Memory B cell (primary cell): Measurements from ENCODE around the gene SERPINA3.
"Not testable (repeated sequence)": the region's sequence is repeated elsewhere in the genome, so short reads cannot be mapped to it uniquely, and the experiment has no call there.

Source experiments
- ATAC-seq: fragments of 150-1000 bp; cut with Tn5 transposase; 2 replicates; pipeline ENCODE4 v1.10.0; 2021; ENCODE audit warnings: low read depth, mild to moderate bottlenecking, moderate library complexity
- DNase-seq, 2 donors: peaks; one replicate each; pipeline ENCODE4 v3.0.0; 2022; ENCODE audit warnings: low spot score in 2 of 2
- H3K27ac Mint-ChIP-seq: one replicate; pipeline ENCODE4 v1.8.0; 2022; ENCODE audit warnings: mild to moderate bottlenecking, moderate library complexity, mixed read lengths
- H3K27me3 Mint-ChIP-seq: one replicate; pipeline ENCODE4 v1.8.0; 2022; ENCODE audit warnings: mixed read lengths
- H3K36me3 Mint-ChIP-seq: one replicate; pipeline ENCODE4 v1.8.0; 2022; ENCODE audit warnings: mild to moderate bottlenecking, mixed read lengths
- H3K4me1 Mint-ChIP-seq: one replicate; pipeline ENCODE4 v1.8.0; 2022; ENCODE audit warnings: mixed read lengths
- H3K4me3 Mint-ChIP-seq: one replicate; pipeline ENCODE4 v1.8.0; 2022; ENCODE audit warnings: mild to moderate bottlenecking, moderate library complexity, mixed read lengths
- H3K9me3 Mint-ChIP-seq: one replicate; pipeline ENCODE4 v1.8.0; 2022; ENCODE audit warnings: mixed read lengths

The SERPINA3 gene

DNA sequence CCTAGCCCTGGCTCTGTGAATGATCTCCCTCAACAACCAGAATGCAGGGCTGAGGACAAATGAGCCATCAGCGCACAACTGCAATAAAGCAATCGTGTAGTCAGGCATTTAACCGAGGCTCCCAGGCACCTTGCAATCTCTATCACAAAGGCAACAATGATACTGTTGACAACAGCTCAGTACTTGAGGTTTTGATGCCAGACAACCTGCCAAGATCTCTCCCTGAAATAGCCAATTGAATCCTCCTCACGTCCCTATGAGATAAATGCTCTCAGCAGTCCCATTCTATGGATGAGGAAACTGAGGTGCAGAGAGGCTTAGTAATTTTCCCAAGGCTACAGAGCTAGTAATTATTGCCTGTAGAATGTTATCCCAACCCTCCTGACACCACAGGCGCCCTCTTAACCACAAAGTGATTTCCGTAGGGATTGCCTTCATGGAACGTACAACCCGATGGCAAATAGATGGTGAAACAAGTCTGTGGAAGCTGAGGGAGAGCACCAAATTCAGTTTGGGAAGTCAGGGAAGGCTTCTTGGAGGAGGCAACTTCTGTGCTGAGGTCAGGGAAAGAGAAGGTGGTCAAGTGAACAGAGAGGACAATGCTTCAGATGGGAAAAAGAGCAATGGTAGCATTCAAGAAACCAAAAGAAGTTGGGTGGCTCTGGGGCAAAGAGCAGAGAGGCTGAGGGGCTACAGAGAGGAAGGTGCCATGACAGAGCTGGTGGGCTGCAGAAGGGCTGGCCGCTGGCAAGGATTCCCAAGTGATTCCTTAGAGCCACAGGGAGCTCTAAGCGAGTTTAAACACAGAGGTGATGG is 12.6 kb downstream of the SERPINA3 start:
- Mint-ChIP-seq H3K9me3 (peaks cover 2% of the 10 kb centered on the region), H3K4me3 (no peak overlapping the region), H3K36me3 (no peaks in the 10 kb centered on the region), H3K27me3 (no peaks in the 10 kb centered on the region), H3K27ac (no peak overlapping the region), H3K4me1 (no peaks in the 10 kb centered on the region)
- ATAC-seq: no peak
- no peak for DNase-seq

DNA sequence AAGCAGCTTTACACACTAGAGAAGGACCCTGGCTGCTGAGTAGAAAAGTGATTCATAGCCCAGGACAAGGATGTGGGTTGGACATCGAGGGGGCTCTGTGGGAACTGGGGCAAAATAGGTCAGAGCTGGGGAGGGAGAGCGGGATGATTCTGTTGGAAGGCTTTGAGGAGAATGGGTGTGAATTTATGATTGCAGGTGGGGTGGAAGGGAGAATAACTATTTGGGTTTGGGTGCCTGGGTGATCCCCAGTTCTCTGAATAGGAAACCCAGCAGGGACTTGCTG is 13.1 kb downstream of the SERPINA3 start:
- peaks cover 2% of the 10 kb centered on the region for H3K27me3 Mint-ChIP-seq

DNA sequence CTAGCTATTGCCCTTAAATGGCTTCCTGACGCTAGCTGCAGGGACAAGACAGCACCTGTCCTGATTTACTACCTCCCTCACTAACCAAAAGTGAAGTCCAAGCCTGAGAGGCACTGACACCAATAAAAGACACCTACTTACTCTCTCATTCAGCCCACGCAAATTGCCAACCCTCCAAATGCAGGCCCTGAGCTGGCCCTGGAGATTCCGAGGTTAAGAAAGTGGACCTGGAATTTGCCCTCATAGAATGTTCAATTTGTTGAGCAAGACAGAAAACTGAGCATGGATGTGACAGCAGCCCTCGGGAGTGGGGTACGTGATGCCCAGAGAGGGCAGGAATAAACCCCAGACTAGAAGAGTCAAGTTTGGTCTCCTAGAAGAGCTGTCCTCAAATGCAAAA is 16.4 kb downstream of the SERPINA3 start:
- Mint-ChIP-seq H3K4me1 (no peaks in the 10 kb centered on the region), H3K27me3 (peaks cover 4% of the 10 kb centered on the region), H3K27ac (no peak overlapping the region), H3K4me3 (no peak overlapping the region), H3K36me3 (no peaks in the 10 kb centered on the region), H3K9me3 (peaks cover 3% of the 10 kb centered on the region)
- DNase-seq: no peak
- no peak for ATAC-seq

More for the DNA sequence above, 13.1 kb downstream of the SERPINA3 start:
- peaks cover 1% of the 10 kb centered on the region for H3K9me3 Mint-ChIP-seq
- DNase-seq (no peak), ATAC-seq (no peak)
- H3K4me3 Mint-ChIP-seq: no peak overlapping the region
- no peak overlapping the region for H3K27ac Mint-ChIP-seq
- no peaks in the 10 kb centered on the region for H3K36me3 Mint-ChIP-seq
- H3K4me1 Mint-ChIP-seq: no peaks in the 10 kb centered on the region

DNA sequence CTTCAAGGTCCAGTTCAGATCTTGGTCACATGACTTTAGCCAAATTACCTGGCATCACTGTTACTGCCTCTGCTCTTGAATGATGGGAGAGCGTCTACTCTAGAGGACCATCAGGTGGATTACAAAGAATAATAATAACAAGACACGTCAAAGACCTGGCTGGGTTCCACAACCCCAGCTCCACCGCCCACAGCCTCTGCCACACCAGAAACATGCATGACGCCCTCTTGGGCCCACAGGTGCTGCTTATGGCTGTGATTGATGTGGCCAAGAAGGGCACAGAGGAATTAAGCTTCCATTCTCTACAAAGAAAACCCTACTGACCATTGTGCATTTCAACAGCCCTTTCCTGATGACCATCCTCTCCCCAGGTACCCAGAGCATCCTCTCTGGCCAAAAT is 18.2 kb downstream of the SERPINA3 start:
- Mint-ChIP-seq H3K4me3 (no peak overlapping the region), H3K9me3 (peaks cover 3% of the 10 kb centered on the region), H3K27ac (no peak overlapping the region), H3K4me1 (no peaks in the 10 kb centered on the region), H3K27me3 (peaks cover 4% of the 10 kb centered on the region), H3K36me3 (no peaks in the 10 kb centered on the region)
- ATAC-seq (no peak), DNase-seq (no peak)

DNA sequence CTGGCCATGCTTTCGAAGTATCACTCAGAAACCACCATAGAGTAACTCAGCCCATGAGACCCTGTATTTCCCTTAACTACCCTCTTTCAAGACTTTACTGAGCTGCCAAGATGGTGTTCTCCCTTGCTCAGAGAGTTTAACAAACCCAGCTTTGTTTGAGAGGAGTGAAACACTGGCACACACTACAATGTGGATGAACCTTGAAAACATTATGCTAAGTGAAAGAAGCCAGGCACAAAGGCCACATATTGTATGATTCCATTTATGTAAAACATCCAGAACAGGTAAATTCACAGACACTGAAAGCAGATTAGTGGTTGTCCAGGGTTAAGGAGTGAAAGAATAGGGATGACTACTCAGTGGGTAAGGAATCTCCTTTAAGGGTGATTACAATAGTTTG is 18.9 kb downstream of the SERPINA3 start:
- H3K4me1 Mint-ChIP-seq: no peaks in the 10 kb centered on the region
- H3K36me3 Mint-ChIP-seq: no peaks in the 10 kb centered on the region
- H3K27me3 Mint-ChIP-seq: peaks cover 4% of the 10 kb centered on the region
- no peak overlapping the region for H3K4me3 Mint-ChIP-seq
- no peak for ATAC-seq
- peaks cover 3% of the 10 kb centered on the region for H3K9me3 Mint-ChIP-seq
- no peak overlapping the region for H3K27ac Mint-ChIP-seq
- DNase-seq: no peak

DNA sequence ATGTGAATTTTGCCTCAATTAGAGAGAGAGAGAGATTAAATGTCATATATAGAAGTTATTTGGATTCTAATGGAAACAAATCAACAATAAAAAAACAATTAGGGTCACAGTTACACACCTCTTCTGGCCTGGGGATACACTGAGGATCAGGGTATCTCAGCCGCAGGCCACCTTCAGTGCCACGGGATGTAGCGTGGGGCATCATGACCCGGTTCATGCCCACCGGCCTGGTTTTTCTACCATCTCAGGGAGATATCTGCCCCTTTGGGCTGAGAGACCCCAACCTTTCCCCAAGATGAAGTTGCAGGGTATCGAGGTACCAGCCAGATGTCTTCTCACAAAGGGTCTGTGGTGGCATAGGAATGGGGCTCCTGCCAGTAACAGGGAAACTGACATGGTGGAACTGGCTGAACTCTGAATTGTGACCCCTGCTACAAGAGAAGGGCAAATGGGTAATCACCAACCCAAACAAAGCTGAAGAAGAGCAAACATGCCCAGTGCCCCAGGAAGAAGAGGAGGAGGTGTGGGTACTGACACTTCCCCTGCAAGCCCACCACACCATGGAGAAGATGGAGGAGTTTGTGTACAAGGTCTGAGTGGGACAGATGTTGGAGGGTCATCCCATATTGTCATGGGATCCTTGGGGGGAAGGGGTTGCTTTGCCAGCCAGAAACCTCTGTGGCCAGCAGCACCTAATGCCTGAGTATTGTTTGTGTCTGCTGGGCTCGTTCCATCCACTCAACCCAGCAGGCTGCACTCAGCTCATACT is 19.5 kb downstream of the SERPINA3 start:
- peaks cover 4% of the 10 kb centered on the region for H3K27me3 Mint-ChIP-seq
- no peaks in the 10 kb centered on the region for H3K4me1 Mint-ChIP-seq
- H3K9me3 Mint-ChIP-seq: peaks cover 3% of the 10 kb centered on the region
- no peak overlapping the region for H3K4me3 Mint-ChIP-seq
- ATAC-seq (no peak), DNase-seq (no peak)
- H3K36me3 Mint-ChIP-seq: no peaks in the 10 kb centered on the region
- no peak overlapping the region for H3K27ac Mint-ChIP-seq

DNA sequence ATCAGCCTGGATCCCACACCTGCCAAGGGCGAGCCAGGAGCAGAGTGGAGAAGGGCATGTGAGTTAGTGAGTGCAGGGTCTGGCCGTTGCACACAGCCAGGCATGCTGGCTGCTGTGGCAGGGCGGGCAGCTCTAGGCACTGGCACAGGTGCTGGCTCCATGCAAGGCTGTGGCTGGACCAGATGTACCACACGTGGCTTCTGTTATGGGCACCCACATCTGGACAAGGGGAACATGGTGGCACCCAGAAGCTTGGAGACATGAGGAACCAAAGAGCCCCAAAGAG is 20.1 kb downstream of the SERPINA3 start:
- H3K36me3 Mint-ChIP-seq: no peaks in the 10 kb centered on the region
- no peak for ATAC-seq
- no peak for DNase-seq
- peaks cover 4% of the 10 kb centered on the region for H3K27me3 Mint-ChIP-seq
- H3K4me3 Mint-ChIP-seq: no peak overlapping the region
- H3K4me1 Mint-ChIP-seq: no peaks in the 10 kb centered on the region
- peaks cover 3% of the 10 kb centered on the region for H3K9me3 Mint-ChIP-seq
- H3K27ac Mint-ChIP-seq: no peak overlapping the region

DNA sequence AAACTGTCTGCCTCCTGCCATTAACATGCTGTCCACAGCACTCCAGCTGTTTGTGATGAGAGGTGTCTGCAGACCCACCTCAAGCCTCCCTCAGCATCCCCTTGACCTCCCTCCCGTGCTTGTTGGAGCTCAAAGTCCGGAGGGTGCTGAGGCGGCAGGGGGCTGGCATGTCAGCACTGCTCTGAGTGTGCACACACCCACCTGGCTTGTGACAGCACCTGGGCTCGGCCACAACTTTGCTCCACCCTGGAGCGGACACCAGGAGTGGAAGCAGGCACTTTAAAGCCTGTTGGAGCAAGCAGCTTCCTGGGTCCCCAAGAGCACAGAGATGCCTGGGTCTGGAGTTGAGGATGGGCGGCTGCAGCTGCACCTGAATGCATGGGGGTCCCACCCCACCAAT is 20.9 kb downstream of the SERPINA3 start:
- H3K36me3 Mint-ChIP-seq: no peaks in the 10 kb centered on the region
- H3K27me3 Mint-ChIP-seq: peaks cover 4% of the 10 kb centered on the region

DNA sequence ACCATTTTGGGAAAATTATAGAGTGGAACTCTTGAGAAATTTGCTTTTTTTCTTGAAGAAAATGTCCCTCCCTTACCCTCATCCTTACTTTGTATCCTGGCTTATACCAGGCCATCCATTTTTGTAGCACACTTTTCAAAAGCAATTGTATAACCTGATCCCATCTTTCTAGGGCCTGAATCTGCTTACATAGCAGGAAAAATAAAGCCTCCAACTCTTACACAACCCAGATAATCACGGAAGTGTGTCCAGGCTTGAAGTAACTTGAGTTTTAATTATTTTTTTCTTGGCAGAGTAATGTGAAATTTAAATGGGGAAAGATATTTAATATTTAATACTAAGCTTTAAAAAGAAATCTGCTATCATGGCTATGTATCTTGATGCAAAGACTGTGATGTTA is 23.0 kb downstream of the SERPINA3 start:
- no peak for DNase-seq
- no peak for ATAC-seq
- Mint-ChIP-seq H3K27me3 (peaks cover 6% of the 10 kb centered on the region), H3K4me1 (no peaks in the 10 kb centered on the region), H3K9me3 (peaks cover 3% of the 10 kb centered on the region), H3K4me3 (no peak overlapping the region), H3K36me3 (no peaks in the 10 kb centered on the region), H3K27ac (no peak overlapping the region)

More for the DNA sequence above, 20.9 kb downstream of the SERPINA3 start:
- Mint-ChIP-seq H3K9me3 (peaks cover 3% of the 10 kb centered on the region), H3K4me1 (no peaks in the 10 kb centered on the region), H3K4me3 (no peak overlapping the region), H3K27ac (no peak overlapping the region)
- ATAC-seq (no peak), DNase-seq (no peak)

DNA sequence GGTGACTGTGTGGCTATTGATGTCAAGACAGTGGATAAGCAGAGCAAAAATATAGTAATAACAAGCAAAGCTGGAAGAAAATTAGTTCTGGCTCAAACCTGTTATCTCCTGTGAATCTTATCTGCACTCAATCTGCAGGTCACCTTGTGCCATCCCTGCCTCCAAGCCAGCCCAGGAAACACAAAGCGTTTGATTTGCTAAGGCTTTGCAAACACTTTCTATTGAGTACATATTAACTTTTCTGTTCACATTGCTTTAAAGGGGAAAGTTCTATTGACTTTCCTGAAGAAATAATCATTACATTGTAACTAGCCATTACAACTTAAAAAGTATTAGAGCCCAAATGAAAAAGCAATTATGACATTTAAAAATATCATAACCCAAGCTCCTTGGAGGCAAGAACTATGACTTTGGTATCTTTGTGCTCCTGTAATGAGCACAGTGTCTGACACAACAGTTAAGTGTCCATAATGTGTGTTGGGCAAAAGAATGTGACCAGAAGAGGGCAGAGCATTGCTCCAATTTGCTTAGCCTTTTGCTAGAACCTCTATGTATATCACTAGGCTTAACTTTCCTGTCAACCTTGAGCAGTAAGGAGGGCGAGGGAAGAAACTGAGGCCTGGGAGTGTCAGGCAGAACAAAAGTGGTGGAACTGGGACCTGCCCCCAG is 24.7 kb downstream of the SERPINA3 start:
- Mint-ChIP-seq H3K27me3 (peaks cover 3% of the 10 kb centered on the region), H3K4me3 (no peak overlapping the region), H3K36me3 (no peaks in the 10 kb centered on the region), H3K4me1 (no peaks in the 10 kb centered on the region), H3K27ac (no peak overlapping the region), H3K9me3 (peaks cover under 1% of the 10 kb centered on the region)
- no peak for ATAC-seq
- DNase-seq: no peak

DNA sequence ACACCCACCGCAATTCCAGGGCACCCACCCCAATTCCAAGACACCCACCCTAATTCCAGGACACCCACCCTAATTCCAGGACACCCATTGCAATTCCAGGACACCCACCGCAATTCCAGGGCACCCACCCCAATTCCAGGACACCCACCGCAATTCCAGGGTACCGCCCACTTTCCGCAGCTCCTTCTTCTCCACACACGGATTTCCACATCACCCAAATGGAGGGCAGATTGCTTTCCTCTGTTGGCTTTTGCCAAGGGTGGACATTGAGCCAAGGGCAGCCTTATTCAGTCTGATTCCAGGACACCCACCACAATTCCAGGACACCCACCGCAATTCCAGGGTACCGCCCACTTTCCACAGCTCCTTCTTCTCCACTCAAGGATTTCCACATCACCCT is 25.6 kb downstream of the SERPINA3 start:
- not testable (repeated sequence) for H3K9me3 Mint-ChIP-seq, H3K36me3 Mint-ChIP-seq, H3K4me3 Mint-ChIP-seq, H3K27ac Mint-ChIP-seq, DNase-seq, ATAC-seq, H3K27me3 Mint-ChIP-seq, H3K4me1 Mint-ChIP-seq

DNA sequence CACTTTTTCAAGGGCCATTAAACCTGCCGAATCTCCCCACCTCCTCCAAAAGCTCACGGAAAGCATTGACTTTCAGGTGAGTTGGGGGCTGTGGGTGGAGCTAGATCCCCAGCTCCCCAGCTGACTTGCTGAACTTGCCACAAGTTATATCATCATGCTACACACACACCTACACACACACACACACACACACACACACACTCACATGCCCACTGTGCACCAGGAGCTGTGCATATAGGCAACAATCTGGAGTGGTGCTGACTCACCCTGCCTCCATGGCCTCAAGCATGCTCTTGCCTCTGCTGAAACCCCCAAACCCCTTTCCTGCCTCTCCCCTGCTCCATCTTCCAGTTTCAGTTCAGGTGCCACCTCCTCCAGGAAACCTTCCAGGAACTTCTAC is 26.1 kb downstream of the SERPINA3 start:
- ATAC-seq (no peak), DNase-seq (no peak)
- Mint-ChIP-seq H3K27ac (no peak overlapping the region), H3K27me3 (peaks cover 2% of the 10 kb centered on the region), H3K4me3 (no peak overlapping the region), H3K36me3 (no peaks in the 10 kb centered on the region), H3K4me1 (no peaks in the 10 kb centered on the region), H3K9me3 (no peaks in the 10 kb centered on the region)

DNA sequence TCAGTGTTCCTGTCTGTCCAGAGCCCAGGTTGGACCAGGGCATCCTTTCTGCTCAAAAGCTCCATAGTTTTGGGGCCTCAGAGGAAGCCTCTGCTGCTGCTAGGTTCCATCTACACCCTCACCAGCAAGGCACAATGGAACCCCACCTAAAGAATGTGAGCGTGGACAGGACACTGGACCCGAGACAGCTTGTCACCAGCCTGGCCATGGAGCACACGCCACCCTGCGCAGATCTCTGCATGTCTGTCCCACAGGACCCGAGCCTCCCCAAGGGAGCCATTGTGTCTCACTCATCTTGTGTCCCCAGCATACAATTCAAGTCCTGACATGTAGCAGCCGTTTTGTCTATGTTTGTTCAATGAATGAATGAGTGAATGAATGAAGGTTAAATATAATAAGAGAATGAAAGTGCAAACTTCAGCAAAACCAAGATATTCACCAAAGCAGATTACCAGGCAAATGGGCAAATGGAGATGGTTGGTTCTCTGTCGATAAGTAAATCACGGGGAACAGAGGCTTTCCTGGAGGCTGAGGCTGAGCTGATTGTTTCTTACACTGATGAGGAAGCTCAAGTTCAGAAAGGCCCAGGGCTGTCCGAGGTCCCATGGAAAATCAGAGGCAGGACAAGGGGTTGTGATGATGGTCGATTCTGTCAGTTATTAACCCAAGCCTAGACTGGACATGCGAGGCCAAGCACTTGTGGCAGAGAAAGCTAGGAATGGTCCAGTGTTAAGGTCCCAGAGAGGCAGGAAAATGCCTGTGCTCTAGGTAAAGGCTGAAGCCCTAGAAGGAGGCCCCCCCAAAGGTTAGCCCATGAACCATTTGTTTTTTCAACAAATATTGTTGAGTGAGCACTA is 27.0 kb downstream of the SERPINA3 start:
- H3K4me1 Mint-ChIP-seq: no peaks in the 10 kb centered on the region
- DNase-seq (no peak), ATAC-seq (no peak)
- no peak overlapping the region for H3K27ac Mint-ChIP-seq
- peaks cover 2% of the 10 kb centered on the region for H3K27me3 Mint-ChIP-seq
- no peak overlapping the region for H3K4me3 Mint-ChIP-seq
- H3K9me3 Mint-ChIP-seq: no peaks in the 10 kb centered on the region
- no peaks in the 10 kb centered on the region for H3K36me3 Mint-ChIP-seq
